Measurements from ENCODE around the gene ZDHHC9.

GRCh38 chrX:129793604-129794191 lies 50.0 kb downstream of the ZDHHC9 start:
- TF ChIP-seq, protein P1, sequence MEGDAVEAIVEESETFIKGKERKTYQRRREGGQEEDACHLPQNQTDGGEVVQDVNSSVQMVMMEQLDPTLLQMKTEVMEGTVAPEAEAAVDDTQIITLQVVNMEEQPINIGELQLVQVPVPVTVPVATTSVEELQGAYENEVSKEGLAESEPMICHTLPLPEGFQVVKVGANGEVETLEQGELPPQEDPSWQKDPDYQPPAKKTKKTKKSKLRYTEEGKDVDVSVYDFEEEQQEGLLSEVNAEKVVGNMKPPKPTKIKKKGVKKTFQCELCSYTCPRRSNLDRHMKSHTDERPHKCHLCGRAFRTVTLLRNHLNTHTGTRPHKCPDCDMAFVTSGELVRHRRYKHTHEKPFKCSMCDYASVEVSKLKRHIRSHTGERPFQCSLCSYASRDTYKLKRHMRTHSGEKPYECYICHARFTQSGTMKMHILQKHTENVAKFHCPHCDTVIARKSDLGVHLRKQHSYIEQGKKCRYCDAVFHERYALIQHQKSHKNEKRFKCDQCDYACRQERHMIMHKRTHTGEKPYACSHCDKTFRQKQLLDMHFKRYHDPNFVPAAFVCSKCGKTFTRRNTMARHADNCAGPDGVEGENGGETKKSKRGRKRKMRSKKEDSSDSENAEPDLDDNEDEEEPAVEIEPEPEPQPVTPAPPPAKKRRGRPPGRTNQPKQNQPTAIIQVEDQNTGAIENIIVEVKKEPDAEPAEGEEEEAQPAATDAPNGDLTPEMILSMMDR (IDR thresholded peaks at IDR 0.05; ENCODE audit: borderline replicate concordance, extremely low read depth, low read length, poor library complexity, severe bottlenecking): peak; percentile 31
- TF ChIP-seq EZH2 (IDR thresholded peaks at IDR 0.05; ENCODE audit: borderline replicate concordance, low read depth, low read length, severe bottlenecking): no peak
